ENCODE results near the gene BMERB1. TPM values are rescaled to one million over a fixed set of nuclear protein-coding genes. Genes with fewer than 3 reads are reported as not detected.
"Not testable (repeated sequence)": the region's sequence is repeated elsewhere in the genome, so short reads cannot be mapped to it uniquely, and the experiment has no call there.

The BMERB1 gene
- total RNA-seq, 1 donor from 2014 or later: 6.9 TPM

- intact Hi-C loops (cut with micrococcal nuclease): no loop called here
Observed at GRCh38 chr16:15553313-15554088, 119.1 kb downstream of the BMERB1 start.

DNA sequence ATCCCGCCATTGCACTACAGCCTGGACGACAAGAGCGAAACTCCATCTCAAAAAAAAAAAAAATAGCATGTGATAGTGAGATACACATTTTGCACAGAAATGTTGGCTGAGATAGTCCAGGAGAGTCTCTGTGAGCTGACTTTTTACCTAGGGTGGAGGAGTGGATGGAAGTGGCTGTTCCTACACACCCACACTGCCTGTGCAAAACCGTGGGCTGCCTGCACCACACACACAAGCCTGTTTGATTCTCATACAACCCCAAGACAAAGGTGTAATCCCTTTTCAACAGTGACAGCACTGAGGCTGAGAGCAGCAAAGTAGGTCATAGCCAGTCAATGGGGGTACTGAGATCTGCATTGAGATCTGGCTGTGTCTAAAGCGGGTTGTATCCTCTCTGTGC lies 121.7 kb downstream of the BMERB1 start:
- intact Hi-C loops (cut with micrococcal nuclease): no loop called here

DNA sequence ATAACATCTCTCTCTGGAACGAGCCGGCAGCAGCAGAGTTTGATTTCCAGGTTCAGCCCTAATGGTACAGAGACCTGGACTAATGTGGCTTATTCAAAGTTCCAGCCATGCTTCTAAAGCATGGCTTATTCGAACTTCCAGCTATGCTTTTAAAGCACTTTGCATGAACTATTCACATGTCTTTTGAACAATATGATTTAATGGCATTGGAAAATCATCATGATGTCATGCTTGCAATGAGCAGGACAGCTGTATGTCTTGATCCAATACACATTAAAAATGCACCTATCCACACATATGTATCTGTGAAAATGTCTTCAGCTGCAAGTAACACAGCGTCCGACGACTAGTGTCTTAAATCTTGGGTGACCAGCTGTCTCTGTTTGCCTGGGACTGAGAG lies 122.9 kb downstream of the BMERB1 start:
- intact Hi-C loops (cut with micrococcal nuclease): no loop called here

GRCh38 chr16:15559176-15559575 lies 124.8 kb downstream of the BMERB1 start:
- intact Hi-C loops (cut with micrococcal nuclease): no loop called here

- intact Hi-C loops (cut with micrococcal nuclease): no loop called here
Observed at GRCh38 chr16:15564604-15565339, 130.4 kb downstream of the BMERB1 start.

DNA sequence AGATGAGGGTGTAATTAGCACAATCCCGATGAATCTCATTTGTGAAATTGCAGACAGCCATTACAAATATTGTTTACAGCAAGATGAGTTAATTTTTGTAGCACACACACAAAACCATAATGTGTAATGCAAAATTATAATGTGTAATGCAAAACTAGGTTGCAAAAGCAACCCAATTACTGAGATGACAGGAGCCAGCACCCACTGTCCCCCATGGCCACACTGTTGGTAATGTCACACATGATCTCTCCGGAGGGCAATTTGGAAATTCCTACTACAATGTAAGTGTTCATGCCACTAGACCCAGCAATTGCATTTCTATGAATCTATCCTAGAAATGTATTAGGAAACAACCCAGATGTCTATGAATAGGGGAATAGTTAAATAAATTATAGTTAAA lies 131.7 kb downstream of the BMERB1 start:
- intact Hi-C loops (cut with micrococcal nuclease): no loop called here

GRCh38 chr16:15567823-15568222 lies 133.4 kb downstream of the BMERB1 start:
- intact Hi-C loops (cut with micrococcal nuclease): no loop called here

DNA sequence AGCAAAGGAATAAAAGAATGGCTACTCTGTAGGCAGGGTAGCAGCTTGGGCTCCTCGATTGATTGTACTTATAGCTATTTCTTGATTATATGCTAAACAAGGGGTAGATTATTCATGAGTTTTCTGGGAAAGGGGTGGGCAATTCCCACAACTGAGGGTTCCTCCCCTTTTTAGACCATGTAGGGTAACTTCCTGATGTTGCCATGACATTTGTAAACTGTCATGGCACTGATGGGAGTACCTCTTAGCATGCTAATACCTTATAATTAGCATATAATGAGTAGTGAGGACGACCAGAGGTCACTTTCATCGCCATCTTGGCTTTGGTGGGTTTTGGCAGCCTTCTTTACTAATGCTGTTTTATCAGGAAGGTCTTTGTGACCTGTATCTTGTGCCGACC lies 136.3 kb downstream of the BMERB1 start:
- intact Hi-C loops (cut with micrococcal nuclease): not testable (repeated sequence)

DNA sequence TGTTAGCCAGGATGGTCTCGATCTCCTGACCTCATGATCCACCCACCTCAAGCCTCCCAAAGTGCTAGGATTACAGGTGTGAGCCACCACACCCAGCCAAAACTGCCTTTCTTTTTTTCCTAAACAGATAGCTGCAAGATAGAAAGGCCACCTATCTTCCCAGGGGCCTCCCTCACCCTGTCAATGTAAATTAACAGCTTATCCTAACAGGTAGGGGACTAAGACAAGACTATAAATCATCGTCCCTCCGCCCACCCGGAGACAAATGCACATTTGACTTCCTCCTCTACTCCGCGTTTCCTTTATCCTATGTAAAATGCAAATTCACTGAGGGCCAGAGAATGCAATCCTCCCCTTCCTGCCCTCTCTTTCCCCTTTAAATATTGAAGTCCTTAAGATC lies 137.2 kb downstream of the BMERB1 start:
- intact Hi-C loops (cut with micrococcal nuclease): no loop called here

DNA sequence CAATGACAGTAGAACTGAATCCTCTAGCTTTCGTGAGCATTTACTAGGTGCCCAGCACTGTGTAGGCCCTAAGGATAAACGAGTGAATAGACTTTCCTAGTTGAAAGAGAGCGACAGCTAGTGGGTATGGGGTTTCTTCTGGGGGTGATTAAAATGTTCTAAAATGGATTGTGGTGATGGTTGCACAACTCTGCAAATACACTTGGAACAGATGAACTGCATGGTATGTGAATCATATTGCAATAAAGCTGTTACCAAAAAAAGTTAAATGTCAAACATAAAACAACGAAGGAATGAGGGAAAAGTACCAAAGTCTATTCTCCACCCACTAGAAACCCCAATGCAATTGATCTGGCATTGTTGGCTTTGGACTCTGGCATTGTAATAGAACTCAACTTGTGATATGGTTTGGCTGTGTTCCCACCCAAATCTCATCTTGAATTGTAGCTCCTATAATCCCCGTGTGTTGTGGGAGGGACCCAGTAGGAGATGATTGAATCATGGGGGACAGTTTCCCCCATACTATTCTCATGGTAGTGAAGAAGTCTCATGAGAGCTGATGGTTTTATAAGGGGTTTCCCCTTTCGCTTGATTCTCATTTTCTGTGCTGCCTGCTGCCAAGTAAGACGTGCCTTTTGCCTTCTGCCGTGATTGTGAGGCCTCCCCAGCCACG lies 138.1 kb downstream of the BMERB1 start:
- intact Hi-C loops (cut with micrococcal nuclease): no loop called here

DNA sequence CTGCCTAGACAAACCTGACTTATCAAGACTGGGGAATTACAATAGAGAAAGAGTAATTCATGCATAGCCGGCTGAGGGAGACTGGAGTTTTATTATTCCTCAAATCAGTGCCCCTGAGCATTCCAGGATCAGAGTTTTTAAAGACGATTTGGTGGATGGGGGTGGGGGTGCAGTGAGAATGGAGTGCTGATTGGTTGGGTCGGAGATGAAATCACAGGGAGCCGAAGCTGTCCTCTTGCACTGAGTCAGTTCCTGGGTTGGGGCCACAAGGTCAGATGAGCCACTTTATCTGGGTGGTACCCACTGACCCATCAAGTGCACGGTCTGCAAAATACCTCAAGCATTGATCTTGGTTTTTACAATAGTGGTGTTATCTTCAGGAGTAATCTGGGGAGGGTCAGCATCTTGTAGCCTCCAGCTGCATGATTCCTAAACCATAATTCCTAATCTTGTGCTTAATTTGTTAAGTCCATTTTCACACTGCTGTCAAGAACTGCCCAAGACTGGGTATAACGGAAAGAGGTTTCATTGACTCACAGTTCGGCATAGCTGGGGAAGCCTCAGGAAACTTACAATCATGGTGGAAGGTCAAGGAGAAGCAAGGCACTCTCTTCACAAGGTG lies 139.0 kb downstream of the BMERB1 start:
- intact Hi-C loops (cut with micrococcal nuclease): no loop called here

- intact Hi-C loops (cut with micrococcal nuclease): not testable (repeated sequence)
Observed at GRCh38 chr16:15573896-15574613, 139.7 kb downstream of the BMERB1 start.

GRCh38 chr16:15574614-15574948 lies 140.2 kb downstream of the BMERB1 start:
- intact Hi-C loops (cut with micrococcal nuclease): no loop called here

DNA sequence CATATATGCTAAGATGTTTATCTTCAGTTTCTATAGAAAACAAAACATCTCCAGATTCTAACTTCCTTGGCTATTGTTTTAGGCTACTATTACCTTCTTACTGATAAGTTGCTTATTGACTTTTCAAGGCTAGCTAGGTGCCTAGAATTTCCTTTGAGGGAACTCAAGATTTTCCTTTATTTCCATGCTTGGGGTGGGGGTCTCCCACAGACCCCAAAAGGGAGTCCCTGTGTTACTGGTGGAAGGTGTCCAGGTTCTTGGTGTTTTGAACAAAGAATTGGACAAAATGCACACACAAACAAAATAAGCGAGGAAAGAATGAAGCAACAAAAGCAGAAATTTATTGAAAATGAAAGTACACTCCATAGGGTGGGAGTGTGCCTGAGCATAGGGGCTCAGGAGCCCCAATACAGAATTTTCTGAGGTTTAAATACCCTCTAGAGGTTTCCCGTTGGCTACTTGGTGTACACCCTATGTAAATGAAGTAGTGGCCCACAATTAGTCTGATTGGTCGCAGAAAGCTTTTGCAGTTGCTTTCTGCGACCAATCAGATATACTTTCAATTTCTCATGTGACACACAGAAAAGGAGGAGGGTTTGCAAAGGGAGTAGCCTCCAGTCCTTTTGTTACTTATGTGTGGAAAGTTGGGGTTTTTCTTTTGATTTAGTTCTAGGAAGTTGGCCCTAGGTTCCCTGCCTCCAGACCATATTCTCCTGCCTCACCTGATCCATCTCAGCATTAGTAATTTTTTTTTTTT lies 141.1 kb downstream of the BMERB1 start:
- intact Hi-C loops (cut with micrococcal nuclease): no loop called here

DNA sequence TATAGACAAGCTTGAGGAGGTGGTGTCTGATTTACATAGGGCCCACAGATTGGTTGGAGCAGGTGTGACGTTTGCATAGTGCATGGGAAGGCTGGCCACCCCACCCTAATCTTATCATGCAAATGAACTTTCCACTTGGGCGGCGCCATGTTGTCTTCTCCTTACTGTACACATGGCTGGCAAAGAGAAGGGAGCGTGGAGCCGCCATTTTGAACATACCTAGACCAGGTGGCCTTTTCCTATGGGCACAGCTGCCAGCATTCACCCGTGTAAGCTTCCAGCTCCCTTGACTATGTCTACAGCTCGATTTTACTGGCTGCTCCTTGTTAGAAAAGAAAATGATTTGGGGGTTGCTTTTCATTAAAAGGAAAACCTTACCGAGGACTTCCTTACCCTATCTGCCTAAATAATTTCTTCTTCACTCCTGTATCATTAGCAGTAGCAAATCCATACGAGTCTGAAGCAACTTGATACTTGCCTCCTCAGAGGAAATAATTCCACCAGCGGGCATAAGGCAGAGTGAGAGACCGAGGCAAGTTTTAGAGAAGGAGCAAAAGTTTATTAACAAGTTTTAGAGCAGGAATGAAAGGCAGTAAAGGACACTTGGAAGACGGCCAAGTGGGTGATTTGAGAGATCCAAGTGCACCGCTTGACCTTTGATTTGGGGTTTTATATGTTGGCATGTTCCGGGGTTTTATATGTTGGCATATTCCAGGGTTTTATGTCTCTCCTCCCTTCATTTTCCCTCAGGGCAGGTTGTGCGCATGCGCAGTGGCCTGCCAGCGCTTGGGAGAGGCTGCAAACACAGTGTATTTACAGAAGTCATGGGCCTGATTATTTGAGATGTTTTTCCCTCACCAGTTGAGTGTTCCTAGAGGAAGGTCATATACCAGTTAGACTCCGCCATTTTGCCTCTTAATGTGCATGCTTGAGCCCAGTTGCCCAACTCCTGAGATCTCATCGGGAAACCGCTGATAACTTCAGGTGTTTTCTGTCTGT lies 142.9 kb downstream of the BMERB1 start:
- intact Hi-C loops (cut with micrococcal nuclease): no loop called here

- intact Hi-C loops (cut with micrococcal nuclease): no loop called here
Observed at GRCh38 chr16:15578824-15579223, 144.4 kb downstream of the BMERB1 start.

- intact Hi-C loops (cut with micrococcal nuclease): no loop called here
Observed at GRCh38 chr16:15581127-15581815, 146.9 kb downstream of the BMERB1 start.

GRCh38 chr16:15583526-15583925 lies 149.1 kb downstream of the BMERB1 start:
- intact Hi-C loops (cut with micrococcal nuclease): no loop called here

DNA sequence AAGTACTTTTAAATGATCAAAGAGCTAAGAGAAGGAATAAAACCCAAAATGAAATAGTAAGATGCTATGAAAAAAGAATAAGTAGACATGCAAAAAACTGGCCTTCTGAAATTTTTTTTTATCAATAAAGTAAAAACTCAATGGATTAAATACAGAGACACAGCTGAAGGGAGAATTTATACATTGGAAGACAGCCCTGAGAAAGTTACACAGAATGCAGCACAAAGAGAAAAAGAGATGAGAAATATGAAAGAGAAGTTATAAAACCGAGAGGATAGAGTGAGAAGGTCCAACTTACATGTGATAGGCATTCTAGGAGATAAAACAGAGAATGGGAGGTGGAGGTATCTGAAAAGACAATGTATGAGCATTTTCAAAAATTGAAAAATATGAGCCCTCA lies 151.6 kb downstream of the BMERB1 start:
- intact Hi-C loops (cut with micrococcal nuclease): no loop called here
